Measurements from ENCODE around the gene COMMD7.

DNA sequence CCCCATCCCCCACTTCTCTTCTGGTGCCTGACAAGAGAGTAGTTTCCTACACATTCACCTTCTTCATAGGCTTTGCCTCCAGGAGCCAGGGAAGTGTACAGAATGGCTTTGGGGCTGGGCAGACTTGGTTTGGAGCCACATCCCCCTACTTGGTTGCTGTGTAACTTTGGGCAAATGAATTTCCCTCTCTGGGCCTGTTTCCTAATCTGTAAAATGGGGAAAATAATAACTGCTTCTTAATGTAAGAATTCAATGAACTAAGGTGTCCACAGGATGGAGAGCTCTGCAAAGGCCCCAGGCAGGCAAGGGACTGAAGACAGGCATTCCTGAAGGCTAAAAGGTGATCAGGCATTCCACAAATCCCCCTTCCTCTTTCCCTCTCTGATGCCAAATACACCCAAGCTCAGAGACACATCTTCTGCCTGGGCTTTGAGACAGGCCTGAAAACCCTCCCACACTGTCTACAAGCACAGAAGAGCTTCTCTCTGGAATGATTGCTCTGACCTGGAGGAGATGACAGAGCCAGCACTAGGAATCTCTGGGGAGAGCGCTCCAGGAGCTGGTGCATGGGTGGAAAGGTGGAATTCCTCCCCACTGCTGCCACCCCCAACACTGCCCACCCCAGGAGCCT lies 62.6 kb downstream of the COMMD7 start:
- TF ChIP-seq, protein P1, sequence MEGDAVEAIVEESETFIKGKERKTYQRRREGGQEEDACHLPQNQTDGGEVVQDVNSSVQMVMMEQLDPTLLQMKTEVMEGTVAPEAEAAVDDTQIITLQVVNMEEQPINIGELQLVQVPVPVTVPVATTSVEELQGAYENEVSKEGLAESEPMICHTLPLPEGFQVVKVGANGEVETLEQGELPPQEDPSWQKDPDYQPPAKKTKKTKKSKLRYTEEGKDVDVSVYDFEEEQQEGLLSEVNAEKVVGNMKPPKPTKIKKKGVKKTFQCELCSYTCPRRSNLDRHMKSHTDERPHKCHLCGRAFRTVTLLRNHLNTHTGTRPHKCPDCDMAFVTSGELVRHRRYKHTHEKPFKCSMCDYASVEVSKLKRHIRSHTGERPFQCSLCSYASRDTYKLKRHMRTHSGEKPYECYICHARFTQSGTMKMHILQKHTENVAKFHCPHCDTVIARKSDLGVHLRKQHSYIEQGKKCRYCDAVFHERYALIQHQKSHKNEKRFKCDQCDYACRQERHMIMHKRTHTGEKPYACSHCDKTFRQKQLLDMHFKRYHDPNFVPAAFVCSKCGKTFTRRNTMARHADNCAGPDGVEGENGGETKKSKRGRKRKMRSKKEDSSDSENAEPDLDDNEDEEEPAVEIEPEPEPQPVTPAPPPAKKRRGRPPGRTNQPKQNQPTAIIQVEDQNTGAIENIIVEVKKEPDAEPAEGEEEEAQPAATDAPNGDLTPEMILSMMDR (conservative IDR thresholded peaks at IDR 0.05; ENCODE audit: low read depth, low read length) = no peak
- TF ChIP-seq EZH2 (IDR thresholded peaks at IDR 0.05; ENCODE audit: borderline replicate concordance, low read depth, low read length, poor library complexity, severe bottlenecking) = no peak
